ENCODE results near the gene SLC3A2.
A peak's percentile ranks its signal among the peaks of the same experiment; 100 is the strongest.
"Not testable (repeated sequence)": the region's sequence is repeated elsewhere in the genome, so short reads cannot be mapped to it uniquely, and the experiment has no call there.

Gene SLC3A2

DNA sequence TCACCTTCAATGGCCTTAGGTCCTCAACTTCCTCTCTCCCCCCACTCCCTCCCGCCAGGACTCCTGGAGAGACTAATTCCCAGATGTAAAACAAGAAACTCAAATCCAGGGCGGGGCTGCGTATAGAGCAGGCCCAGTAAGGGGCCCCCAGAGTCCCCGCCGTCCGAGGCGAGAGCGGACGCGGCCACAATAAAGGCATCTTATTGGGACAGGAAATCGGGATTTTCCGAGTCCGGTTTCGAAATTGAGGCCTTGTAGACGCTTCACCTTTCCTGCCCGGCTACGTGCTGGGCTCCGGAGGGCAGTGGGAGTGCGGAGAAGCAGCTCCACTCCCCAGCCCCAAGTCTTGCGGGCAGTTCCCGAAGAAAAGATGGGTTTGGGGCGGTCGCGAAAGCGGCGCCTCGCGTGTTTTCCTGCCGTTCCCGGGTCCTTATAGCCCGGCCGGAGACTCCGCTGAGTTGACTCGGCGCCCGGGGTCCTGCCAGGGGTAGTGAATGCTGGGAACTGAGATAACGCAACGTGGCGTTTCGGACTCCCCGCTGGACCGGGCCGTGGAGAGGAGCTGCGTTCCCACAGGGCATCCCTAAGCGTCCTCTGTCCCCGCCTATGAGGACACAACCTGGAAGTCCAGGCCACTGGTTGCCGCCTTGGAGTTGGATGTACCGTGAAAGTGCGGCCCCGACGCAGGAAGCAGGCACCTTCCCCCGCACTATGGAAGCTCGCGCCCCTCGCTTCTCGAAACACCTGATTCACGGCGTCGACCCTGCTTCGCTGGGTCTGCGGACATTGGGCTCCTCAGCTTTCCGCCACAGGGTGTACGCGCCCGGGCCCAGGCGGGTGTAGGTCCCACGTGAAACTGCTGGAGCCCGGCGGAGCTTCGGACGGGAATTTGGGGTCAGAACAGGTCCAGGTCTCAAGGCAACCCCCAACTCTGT, 45.3 kb downstream of the SLC3A2 start:
- no peak for DNase-seq

DNA sequence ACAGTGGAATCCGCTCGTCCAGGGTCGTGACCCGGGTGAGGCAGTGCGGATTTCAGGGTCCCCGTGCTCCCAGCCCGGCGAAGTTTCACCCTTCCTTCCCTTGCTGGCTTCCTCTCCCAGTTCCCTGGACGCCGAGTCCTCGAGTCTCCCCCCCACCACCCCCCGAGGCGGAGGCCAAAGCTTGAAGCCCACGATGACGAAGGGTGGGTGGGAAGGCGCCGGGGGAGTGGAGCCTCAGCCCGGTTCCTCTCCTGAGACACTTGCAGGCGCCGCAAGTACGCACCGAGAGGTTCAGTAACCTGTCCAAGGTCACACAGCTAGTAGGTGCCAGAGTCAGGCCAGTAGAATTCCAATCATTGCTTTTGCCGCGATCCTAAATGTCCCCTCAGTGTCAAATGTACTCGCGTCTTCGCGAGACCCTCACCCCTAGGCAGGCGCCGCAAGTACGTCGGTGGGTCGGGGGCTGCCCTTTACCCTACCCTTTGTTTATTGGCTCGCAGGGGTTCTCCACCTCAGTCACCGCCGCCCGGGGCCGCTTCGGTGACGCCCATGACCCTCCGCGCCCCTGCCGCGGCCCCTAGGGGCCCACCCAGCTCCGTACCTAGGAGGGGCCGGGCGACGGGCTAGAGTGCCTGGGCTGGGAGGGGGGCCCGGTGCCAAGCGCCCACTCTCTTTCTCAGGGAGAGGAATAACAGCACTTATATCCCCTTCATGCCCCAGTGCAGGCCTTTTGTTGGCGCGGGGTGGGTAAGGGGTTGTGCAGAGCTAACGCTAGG, 46.2 kb downstream of the SLC3A2 start:
- no peak for DNase-seq

DNA sequence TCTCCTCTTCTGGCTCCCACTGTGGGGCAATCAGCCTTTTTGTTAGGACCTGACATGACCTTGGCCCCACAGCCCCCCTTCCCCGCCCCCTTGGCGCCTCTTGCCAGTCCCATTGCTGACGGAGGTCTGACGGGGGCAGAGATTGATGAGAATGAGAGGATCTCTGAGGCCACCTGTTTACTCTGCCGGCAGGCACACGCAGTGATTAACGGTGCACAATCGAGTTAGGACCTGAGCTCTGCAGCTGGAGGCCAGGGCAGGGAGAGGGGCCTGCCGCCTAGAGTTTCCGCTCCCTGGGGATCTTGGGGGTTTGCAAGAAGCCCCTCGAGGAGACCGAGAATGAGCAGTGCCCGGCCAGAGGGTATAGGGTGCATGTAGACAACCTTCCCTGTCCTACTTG, 47.3 kb downstream of the SLC3A2 start:
- DNase-seq, result no peak

DNA sequence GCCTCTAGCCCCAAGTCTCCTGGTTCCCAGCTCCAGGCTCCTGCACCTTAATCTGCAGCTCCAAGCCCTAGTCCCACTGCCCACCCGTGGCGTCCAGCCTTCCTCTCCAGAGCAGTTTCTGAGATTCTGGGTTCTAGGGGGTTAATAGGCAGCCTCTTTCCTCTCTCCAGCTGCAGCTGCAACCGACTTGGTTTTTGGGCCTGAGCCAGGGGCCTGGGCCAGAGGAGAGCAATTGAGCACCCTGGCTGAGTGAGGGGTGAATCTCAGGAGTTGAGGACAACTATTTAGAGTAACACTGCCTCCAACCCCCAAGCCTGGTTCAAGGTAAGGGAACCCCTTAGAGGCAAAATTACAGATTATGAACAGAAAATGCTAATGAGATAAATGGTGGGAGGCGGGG, 49.5 kb downstream of the SLC3A2 start:
- peak in 2 of 56 donors; percentile 13 to 26 for DNase-seq

DNA sequence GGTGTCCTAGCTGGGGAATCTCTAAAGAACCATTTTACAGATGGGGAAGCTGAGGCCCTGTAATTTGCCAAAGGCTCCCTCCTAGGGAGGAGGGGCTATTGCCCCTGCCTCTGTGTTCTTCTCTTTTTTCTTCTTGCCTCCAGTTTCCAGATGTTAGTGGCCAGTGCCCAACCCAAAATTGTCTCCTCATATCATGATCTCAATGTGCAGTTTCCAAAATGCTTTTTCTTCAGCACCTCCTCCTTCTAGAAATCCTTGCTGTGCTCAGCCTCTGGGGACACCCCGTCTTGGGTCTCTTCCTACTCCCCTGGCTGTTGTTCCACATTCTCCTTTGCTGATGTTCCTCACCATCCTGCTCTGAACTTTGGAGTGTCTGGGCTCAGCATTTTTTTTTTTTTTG, 50.0 kb downstream of the SLC3A2 start:
- DNase-seq, result no peak

DNA sequence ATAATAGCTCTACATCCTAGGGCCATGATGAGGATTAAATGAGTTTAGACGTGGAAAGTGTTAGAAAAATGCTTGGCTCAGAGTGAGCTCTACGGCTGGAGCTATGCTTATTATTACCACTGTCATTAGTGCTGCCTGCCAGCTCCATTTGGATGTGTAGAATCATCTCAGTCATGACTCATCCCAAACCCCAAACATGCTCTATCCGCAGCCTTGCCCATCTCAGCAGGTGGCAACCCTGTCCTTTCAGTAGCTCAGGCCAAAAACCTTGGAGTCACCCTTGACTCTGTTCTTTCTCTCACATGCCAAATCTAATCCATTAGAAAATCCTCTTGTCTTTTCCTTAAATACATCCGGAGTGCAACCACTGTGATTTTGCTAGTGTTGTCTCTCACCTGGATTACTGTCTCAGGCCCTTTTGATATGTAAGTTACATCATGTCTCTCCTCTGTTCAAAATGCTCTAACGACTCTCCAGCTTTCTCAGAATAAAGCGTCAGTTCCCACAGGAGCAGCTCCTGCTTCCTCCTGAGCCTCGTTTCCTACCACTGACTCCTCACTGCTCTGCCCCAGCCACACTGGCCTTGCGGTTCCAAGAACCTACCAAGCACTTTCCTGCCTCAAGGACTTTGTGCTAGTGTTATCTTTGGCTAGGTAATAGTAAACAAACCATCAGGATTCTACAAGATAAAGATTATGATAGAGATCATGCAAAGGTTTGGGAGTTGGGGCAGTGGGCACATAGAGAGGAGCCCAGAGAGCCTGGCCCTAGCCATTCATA, 51.0 kb downstream of the SLC3A2 start:
- peak in 1 of 56 donors; percentile 24 for DNase-seq

DNA sequence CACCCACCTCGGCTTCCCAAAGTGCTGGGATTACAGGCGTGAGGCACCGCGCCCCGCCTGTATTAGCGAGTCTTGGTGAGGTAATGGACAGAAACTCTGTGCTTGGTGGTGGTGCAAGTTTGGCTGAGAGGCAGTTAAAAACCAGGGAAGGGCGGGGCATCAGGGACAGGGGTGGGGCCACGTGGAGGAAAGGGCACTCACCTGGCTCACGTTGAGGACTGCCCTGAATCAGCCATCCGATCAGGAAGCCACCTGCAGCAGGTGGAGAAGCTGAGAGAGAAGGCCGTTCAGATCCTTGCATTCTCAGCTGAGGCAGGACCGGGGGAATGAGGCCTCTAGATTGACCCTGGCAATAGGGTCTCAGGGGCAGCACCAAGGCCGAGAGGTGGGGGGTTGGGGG, 52.6 kb downstream of the SLC3A2 start:
- no peak for DNase-seq

DNA sequence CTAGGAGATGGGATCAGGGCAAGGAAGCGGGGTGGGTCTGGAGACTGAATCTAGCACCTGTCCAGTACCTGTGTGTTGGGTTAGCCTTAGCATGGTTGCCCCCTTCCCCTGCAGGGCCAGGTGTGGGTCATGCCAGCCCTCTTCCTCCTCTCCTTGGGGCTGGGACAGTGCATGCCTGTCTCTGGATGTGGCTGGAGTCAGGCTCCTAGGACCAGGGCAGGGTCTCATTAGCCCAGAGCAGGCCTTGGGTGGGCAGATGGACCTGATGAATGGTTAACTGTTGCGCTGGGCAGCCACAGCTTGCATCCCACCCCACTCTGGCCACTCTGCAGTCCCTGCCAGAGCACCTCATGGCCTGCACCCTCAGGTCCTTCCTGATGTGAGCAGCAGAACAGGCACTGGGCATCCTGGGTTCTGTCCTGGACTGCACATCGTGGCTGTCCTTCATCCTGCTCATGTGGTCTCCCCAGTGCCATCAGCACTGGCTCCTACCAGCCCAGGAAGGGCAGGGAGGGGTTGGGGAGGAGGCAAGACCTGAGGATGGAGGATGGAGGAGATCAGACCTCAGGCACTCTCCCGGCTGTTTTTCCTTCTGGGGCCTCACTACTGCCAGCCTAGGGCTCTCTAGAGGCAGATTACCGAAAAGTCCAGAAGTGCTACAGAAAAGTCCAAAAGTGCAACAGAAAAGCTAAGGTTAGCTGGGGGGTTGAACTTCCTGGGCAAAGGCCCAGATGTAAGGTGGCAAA, 53.2 kb downstream of the SLC3A2 start:
- no peak for DNase-seq

DNA sequence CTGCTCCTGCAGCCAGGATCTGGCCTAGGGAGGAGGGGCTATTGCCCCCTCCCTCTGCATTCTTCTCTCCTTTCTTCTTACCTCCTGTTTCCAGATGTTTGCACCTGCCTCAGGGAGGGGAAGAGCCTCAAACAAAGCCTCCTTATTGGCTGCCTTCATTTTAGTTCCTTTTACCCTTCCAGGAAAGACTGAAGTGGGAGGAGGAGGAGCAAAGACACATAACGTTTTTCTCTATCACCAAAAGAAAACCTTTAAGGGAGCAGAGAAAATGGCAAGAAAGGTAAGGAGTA, 53.7 kb downstream of the SLC3A2 start:
- no peak for DNase-seq

DNA sequence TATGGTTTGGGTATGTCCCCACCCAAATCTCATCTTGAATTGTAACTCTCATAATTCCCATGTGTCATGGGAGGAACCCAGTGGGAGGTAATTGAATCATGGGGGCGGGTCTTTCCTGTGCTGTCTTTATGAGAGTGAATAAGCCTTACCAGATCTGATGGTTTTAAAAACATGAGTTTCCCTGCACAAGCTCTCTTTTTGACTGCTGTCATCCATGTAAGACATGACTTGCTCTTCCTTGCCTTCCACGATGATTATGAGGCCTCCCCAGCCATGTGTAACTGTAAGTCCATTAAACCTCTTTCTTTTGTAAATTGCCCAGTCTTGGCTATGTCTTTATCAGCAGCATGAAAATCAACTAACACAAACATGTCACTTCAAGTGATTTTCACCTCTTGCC, 56.8 kb downstream of the SLC3A2 start:
- not testable (repeated sequence) for DNase-seq

Measured in amygdala (tissue), 56 donors.